Measurements from ENCODE around the gene NAPA. TPM values are rescaled to one million over a fixed set of nuclear protein-coding genes. Genes with fewer than 3 reads are reported as not detected.

The NAPA gene
- total and polyA plus RNA-seq, 2 of the 13 experiments (the other 11 are each of a cell fraction or from before 2014, with no cell fraction given), result 32.6 to 65.9 TPM

DNA sequence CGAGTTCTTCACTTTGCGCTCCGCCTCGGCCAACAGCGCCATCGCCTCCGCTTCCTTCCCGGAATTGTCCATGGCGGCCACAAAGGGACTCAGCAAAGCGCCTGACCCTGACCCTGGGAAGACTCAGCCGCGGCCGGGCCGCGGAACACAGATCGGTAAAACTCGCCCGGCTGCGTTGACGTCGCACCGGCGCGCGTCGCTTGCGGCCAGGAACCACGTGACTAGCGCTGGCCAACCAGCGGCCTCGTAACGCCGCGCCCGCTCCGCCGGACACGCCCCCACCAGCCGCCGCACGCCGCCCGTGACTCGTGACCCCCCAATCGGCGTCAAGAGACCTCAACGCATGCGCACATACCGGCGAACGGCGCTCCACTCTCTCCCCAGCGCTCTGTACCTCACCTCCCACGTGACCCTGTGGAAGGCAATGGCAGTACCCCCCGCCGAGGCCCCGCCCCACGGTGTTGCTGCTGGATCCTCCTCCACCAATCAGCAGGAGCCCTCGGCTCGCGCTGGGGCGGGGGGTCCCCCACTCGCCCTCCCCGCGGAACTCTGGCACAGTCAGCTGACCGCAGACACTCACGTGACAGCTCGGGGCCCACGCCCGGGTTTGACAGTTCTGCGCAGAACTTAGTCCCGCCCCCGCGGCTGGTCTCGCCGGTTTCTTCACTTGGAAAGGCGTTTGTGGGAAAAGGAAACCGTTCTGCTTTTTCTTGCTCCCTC lies at the start of gene NAPA (continued):
- TF ChIP-seq TCF7L2 (IDR thresholded peaks at IDR 0.05; ENCODE audit: low read depth, low read length), result no peak
- TF ChIP-seq HDAC2 (CRISPR knock-in tag; IDR thresholded peaks at IDR 0.05), result peak; percentile 62
- 0 out of 2 replicates have a peak, but pooled peaks have one; percentile 62 for TF ChIP-seq U2AF2 (IDR thresholded peaks at IDR 0.05; ENCODE audit: low read depth, low read length)
- peak; percentile 72; the same call in 1 of the 2 replicates for TF ChIP-seq HIVEP1 (CRISPR knock-in tag; IDR thresholded peaks at IDR 0.05)
- no peak for TF ChIP-seq XBP1 (CRISPR knock-in tag; IDR thresholded peaks at IDR 0.05)
- TF ChIP-seq FOXA3 (CRISPR knock-in tag; IDR thresholded peaks at IDR 0.05), result peak; percentile 52
- TF ChIP-seq, protein P1, sequence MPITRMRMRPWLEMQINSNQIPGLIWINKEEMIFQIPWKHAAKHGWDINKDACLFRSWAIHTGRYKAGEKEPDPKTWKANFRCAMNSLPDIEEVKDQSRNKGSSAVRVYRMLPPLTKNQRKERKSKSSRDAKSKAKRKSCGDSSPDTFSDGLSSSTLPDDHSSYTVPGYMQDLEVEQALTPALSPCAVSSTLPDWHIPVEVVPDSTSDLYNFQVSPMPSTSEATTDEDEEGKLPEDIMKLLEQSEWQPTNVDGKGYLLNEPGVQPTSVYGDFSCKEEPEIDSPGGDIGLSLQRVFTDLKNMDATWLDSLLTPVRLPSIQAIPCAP (CRISPR knock-in tag; IDR thresholded peaks at IDR 0.05; ENCODE audit: low read depth), result no peak
- TF ChIP-seq, protein P2, sequence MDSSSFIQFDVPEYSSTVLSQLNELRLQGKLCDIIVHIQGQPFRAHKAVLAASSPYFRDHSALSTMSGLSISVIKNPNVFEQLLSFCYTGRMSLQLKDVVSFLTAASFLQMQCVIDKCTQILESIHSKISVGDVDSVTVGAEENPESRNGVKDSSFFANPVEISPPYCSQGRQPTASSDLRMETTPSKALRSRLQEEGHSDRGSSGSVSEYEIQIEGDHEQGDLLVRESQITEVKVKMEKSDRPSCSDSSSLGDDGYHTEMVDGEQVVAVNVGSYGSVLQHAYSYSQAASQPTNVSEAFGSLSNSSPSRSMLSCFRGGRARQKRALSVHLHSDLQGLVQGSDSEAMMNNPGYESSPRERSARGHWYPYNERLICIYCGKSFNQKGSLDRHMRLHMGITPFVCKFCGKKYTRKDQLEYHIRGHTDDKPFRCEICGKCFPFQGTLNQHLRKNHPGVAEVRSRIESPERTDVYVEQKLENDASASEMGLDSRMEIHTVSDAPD (CRISPR knock-in tag; IDR thresholded peaks at IDR 0.05), result no peak
- TF ChIP-seq, protein P3, sequence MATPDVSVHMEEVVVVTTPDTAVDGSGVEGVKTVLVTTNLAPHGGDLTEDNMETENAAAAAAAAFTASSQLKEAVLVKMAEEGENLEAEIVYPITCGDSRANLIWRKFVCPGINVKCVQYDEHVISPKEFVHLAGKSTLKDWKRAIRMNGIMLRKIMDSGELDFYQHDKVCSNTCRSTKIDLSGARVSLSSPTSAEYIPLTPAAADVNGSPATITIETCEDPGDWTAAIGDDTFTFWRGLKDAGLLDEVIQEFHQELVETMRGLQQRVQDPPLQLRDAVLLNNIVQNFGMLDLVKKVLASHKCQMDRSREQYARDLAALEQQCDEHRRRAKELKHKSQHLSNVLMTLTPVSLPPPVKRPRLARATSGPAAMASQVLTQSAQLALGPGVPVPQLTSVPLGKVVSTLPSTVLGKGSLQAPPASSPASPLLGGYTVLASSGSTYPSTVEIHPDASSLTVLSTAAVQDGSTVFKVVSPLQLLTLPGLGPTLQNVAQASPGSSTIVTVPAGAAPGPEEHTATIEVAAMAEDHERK (CRISPR knock-in tag; IDR thresholded peaks at IDR 0.05; ENCODE audit: low read depth), result peak; percentile 84
- TF ChIP-seq SAFB2 (CRISPR knock-in tag; IDR thresholded peaks at IDR 0.05; ENCODE audit: borderline replicate concordance, low read depth), result 0 out of 2 replicates have a peak, but pooled peaks have one; percentile 53
- TF ChIP-seq ZFP36L1 (CRISPR knock-in tag; IDR thresholded peaks at IDR 0.05), result no peak
- no peak for TF ChIP-seq SOX6 (IDR thresholded peaks at IDR 0.05)
- peak; percentile 76 for TF ChIP-seq SOX6 (CRISPR knock-in tag; IDR thresholded peaks at IDR 0.05)
- TF ChIP-seq ZNF749 (CRISPR knock-in tag; IDR thresholded peaks at IDR 0.05; ENCODE audit: borderline replicate concordance), result no peak
- TF ChIP-seq, protein P4, sequence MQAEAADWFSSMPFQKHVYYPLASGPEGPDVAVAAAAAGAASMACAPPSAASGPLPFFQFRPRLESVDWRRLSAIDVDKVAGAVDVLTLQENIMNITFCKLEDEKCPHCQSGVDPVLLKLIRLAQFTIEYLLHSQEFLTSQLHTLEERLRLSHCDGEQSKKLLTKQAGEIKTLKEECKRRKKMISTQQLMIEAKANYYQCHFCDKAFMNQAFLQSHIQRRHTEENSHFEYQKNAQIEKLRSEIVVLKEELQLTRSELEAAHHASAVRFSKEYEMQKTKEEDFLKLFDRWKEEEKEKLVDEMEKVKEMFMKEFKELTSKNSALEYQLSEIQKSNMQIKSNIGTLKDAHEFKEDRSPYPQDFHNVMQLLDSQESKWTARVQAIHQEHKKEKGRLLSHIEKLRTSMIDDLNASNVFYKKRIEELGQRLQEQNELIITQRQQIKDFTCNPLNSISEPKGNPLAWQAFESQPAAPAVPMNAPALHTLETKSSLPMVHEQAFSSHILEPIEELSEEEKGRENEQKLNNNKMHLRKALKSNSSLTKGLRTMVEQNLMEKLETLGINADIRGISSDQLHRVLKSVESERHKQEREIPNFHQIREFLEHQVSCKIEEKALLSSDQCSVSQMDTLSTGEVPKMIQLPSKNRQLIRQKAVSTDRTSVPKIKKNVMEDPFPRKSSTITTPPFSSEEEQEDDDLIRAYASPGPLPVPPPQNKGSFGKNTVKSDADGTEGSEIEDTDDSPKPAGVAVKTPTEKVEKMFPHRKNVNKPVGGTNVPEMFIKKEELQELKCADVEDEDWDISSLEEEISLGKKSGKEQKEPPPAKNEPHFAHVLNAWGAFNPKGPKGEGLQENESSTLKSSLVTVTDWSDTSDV (CRISPR knock-in tag; IDR thresholded peaks at IDR 0.05), result 0 out of 2 replicates have a peak, but pooled peaks have one; percentile 42
- TF ChIP-seq, protein P5, sequence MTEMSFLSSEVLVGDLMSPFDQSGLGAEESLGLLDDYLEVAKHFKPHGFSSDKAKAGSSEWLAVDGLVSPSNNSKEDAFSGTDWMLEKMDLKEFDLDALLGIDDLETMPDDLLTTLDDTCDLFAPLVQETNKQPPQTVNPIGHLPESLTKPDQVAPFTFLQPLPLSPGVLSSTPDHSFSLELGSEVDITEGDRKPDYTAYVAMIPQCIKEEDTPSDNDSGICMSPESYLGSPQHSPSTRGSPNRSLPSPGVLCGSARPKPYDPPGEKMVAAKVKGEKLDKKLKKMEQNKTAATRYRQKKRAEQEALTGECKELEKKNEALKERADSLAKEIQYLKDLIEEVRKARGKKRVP (CRISPR knock-in tag; IDR thresholded peaks at IDR 0.05), result no peak
